Mucosa of descending colon (tissue), 3 donors: Measurements from ENCODE around the gene ARFGAP3. TPM values are rescaled to one million over a fixed set of nuclear protein-coding genes. Genes with fewer than 3 reads are reported as not detected.

ENCODE experiments used
- ATAC-seq: fragments of 200-7000 bp; cut with Tn5 transposase; one replicate; pipeline ENCODE4 v1.9.1; 2020; ENCODE audit warnings: mild to moderate bottlenecking, moderate library complexity
- DNase-seq, 3 donors: peaks; one replicate each; pipeline ENCODE4 v3.0.0-alpha.2; 2020
- H3K36me3 ChIP-seq: fragments of 200-600 bp; one replicate; pipeline ENCODE4 v1.8.0; 2021; ENCODE audit warnings: low read depth, mild to moderate bottlenecking
- H3K4me1 ChIP-seq: fragments of 200-600 bp; one replicate; pipeline ENCODE4 v1.8.0; 2021; ENCODE audit warnings: low read depth, mild to moderate bottlenecking
- H3K4me3 ChIP-seq: fragments of 200-600 bp; one replicate; pipeline ENCODE4 v1.8.0; 2021; ENCODE audit warnings: mild to moderate bottlenecking
- H3K9me3 ChIP-seq: fragments of 200-600 bp; one replicate; pipeline ENCODE4 v1.8.0; 2021; ENCODE audit warnings: mild to moderate bottlenecking
- intact Hi-C, 2 donors: fragments of 100-400 bp; cut with DNase I in 1 of 2; cut with micrococcal nuclease in 1 of 2; formaldehyde crosslinking; loops; one replicate each; pipeline versions ENCODE4 v1.11.0 to v1.11.1; 2022; cut with DNase I, micrococcal nuclease
- total RNA-seq, 3 donors: library from RNA; stranded (reverse); fragmentation: NEBNext Ultra II Directional in 2 of 3; extraction: Animal tissue kit (Norgen Biotek cat#: 25700) in 2 of 3; gene quantifications; one replicate each; pipeline versions ENCODE4 v1.2.1 to v1.2.4, GENCODE V29; 2021 to 2023
- TF ChIP-seq, protein P1 (sequence below): fragments of 200-600 bp; IDR thresholded peaks from one replicate; pipeline ENCODE4 v1.8.0; 2022; ENCODE audit warnings: antibody characterized with exemption, mild to moderate bottlenecking
- donor health status: DM: no; HTN: no; CAD: no; lungs with moderate emphysema.
- donor health status: DM: no; HTN: no; CAD: no.
- donor health status: DM: no; HTN: yes; CAD: no.

ARFGAP3 gene
- total RNA-seq, 3 donors from 2014 or later: 20.0 to 41.3 (median 34.3) TPM

DNA sequence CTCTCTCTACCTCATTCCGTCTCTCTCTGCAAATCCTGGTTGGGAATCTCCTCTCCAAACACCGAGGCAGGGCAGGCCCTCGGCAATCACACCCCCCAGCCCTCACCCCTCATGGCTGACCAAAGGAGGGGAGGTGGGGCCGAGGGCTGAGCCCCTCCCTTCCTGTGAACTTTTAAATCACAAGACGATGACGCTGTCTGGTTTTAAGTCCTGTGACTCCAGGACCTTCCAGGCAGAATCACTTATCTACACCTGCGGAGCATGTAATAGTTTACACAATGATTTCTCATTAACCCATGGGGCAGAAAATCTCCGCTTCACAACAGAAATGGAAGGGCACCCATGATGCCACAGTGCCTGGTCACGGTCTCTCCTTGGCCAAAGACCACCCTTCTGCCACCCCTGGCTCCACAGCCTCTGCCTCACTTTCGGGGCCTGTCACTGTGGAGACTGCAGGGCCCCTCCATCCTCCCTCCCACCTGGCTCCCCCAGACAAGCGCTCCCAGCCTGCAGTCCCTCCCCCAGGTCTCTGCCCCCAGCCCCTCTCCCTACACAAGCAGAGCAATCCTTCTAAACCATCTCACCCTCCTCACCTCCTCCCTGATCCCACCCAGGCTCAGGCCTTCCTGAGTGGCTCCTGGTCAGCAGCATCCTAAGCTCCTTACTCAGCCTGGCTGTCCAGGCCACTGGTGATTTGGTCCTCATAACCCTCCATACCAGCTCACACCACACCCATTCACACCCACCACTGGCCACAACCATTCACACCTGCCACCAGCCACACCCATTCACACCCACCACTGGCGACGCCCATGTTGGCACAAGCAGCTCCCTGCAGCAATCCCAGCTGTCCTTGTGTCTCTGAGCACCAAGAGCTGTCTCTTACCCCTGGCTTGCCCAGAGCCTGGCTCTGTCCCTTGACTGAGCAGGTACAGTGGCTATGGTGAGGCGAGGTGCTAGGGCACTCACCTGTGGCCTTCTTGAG is 30.7 kb upstream of the ARFGAP3 start:
- H3K36me3 ChIP-seq: peaks cover 3% of the 10 kb centered on the region
- H3K4me1 ChIP-seq: peaks cover 8% of the 10 kb centered on the region
- H3K4me3 ChIP-seq: no peak overlapping the region
- H3K9me3 ChIP-seq: no peaks in the 10 kb centered on the region
- TF ChIP-seq, protein P1, sequence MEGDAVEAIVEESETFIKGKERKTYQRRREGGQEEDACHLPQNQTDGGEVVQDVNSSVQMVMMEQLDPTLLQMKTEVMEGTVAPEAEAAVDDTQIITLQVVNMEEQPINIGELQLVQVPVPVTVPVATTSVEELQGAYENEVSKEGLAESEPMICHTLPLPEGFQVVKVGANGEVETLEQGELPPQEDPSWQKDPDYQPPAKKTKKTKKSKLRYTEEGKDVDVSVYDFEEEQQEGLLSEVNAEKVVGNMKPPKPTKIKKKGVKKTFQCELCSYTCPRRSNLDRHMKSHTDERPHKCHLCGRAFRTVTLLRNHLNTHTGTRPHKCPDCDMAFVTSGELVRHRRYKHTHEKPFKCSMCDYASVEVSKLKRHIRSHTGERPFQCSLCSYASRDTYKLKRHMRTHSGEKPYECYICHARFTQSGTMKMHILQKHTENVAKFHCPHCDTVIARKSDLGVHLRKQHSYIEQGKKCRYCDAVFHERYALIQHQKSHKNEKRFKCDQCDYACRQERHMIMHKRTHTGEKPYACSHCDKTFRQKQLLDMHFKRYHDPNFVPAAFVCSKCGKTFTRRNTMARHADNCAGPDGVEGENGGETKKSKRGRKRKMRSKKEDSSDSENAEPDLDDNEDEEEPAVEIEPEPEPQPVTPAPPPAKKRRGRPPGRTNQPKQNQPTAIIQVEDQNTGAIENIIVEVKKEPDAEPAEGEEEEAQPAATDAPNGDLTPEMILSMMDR: no peak
- peak; percentile 90 for ATAC-seq
- peak; percentile 88 to 90 (median 90) for DNase-seq
- intact Hi-C loops: loop anchor here in 1 of 2 donors (10.0 kb wide), 1 partner anchor 137 kb away; no protein-coding TSS in a partner anchor

DNA sequence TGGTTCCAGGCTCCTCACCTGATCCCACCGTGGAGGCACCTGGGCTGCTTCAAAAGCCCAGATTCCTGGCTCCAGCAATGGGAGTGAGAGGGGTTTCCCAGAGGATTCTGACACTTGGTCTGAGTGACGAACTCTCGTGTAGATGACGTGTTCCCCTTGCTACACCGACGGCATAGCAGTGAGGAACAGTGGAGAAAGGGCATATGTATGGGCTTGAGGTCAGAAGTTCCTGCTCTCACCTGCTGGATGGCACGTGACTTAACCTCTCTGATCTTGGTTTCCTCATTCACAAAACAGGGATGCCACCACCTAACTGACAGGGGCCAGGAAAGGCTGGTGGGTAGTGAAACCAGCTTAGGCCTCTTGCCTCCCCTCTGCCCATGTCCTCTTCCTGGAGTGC is 30.0 kb upstream of the ARFGAP3 start:
- Histone ChIP-seq H3K36me3 (peaks cover 3% of the 10 kb centered on the region), H3K4me1 (peaks cover 10% of the 10 kb centered on the region), H3K4me3 (no peak overlapping the region), H3K9me3 (no peaks in the 10 kb centered on the region)
- intact Hi-C loops: loop anchor here in 1 of 2 donors (10.0 kb wide), 1 partner anchor 138 kb away; no protein-coding TSS in a partner anchor
- DNase-seq (no peak), ATAC-seq (peak; percentile 9)
- TF ChIP-seq, protein P1: no peak

DNA sequence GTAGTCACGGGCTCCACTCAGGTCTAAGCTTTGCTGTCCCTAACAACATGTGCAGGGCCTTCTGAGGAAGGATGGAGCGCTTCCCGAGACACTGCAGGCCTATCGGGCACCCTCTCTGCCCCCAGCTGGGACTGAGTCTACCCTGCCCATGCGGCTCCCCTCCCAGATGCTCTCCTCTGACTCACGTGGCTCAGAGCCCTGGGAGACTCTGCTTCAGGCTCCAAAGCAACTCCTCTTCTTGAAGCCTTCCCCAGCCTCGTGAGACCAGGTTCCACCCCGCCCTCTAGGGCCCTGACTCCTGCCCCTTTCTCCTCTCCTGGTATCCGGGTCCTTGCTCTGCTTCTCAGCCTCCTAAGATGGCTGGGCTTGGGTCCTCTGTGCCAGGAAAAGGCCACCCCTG is 28.4 kb upstream of the ARFGAP3 start:
- TF ChIP-seq, protein P1: no peak
- H3K4me3 ChIP-seq: no peak overlapping the region
- H3K4me1 ChIP-seq: peaks cover 5% of the 10 kb centered on the region
- peaks cover 3% of the 10 kb centered on the region for H3K36me3 ChIP-seq
- ATAC-seq: no peak
- intact Hi-C loops: loop anchor here in 1 of 2 donors (10.0 kb wide), 1 partner anchor 139 kb away; no protein-coding TSS in a partner anchor
- no peak for DNase-seq
- no peaks in the 10 kb centered on the region for H3K9me3 ChIP-seq

DNA sequence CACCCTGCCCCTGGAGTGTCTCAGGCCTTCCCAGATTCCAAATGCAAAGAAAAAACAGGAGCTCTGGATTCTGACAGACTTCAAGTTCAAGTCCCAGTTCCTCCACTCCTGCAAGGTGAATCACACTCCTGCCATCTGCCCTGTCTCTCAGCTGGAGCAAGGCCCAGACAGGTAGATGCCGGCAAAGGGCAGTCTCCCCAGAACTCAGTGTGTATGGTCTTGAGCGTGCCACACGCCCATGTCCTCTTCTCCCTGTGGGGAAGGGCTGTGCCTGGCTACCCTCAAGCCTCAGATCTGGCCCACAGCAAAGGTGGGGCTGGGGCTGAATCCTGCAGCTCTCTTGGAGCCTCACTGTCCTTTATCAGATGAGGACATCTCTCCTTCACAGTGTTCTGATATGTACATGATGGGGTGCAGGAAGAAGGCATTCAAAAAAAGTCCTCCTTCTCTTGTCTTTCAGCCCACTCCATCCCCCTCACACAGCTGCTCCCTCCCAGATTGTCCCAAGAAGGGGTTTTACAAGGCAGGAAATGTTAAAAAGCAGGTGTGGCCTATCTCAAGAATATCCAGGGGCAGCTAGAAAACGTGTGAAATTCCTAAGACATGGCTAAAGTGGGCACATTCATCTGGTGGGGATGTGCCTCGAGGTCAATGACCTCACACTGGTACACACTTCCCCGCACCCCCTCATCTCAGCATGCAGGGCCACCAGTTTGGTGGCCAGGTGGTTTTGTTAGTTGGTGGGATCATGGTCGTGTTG is 27.7 kb upstream of the ARFGAP3 start:
- ATAC-seq: no peak
- H3K36me3 ChIP-seq: peaks cover 3% of the 10 kb centered on the region
- H3K9me3 ChIP-seq: no peaks in the 10 kb centered on the region
- intact Hi-C loops: loop anchor here in 1 of 2 donors (10.0 kb wide), 1 partner anchor 140 kb away; no protein-coding TSS in a partner anchor
- peaks cover 5% of the 10 kb centered on the region for H3K4me1 ChIP-seq
- TF ChIP-seq, protein P1: no peak
- H3K4me3 ChIP-seq: no peak overlapping the region
- no peak for DNase-seq

DNA sequence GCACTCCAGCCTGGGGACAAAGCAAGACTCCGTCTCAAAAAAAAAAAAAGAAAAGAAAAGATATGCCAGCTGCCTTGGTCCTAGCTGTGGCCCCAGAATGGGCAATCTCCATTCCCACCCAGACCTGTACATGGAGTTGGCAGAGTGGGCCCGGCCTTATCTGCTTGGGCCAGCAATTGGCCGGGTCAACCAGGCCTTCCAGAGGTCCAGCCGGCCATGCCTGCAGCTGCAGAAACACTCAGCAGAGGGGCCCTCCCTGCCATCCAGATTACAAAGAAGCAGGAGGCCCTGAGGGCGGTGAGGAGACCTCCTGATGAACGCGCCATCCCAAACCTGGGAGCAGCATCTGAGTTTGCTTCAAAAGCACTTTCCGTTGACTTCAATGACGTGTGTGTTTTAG is 26.9 kb upstream of the ARFGAP3 start:
- Histone ChIP-seq H3K36me3 (peaks cover 4% of the 10 kb centered on the region), H3K4me1 (peaks cover 5% of the 10 kb centered on the region), H3K9me3 (no peaks in the 10 kb centered on the region), H3K4me3 (no peak overlapping the region)
- TF ChIP-seq, protein P1: no peak
- no peak for ATAC-seq
- DNase-seq: no peak
- intact Hi-C loops: loop anchor here in 1 of 2 donors (10.0 kb wide), 1 partner anchor 141 kb away; no protein-coding TSS in a partner anchor
